Breast epithelium (tissue), 4 donors: ENCODE data around the gene FARP1. TPM values are rescaled to one million over a fixed set of nuclear protein-coding genes. Genes with fewer than 3 reads are reported as not detected.

ENCODE experiments used
- DNase-seq, 2 donors: peaks; one replicate each; pipeline ENCODE4 v3.0.0-alpha.2; 2019; ENCODE audit warnings: low spot score in 2 of 2
- H3K27ac ChIP-seq, 2 donors: fragments of 200-600 bp; sonication (generic) in 1 of 2; one replicate each; pipeline ENCODE4 v1.5.1; 2016 to 2019; ENCODE audit warnings: mild to moderate bottlenecking in 1 of 2
- H3K27me3 ChIP-seq, 2 donors: fragments of 200-600 bp; sonication (generic) in 1 of 2; one replicate each; pipeline versions ENCODE4 v1.5.1 to v1.6.0; 2017 to 2019; ENCODE audit warnings: control low read depth in 1 of 2, mild to moderate bottlenecking in 1 of 2
- H3K36me3 ChIP-seq: fragments of 200-600 bp; one replicate; pipeline ENCODE4 v1.5.1; 2019
- H3K4me1 ChIP-seq, 2 donors: fragments of 200-600 bp; sonication (generic); one replicate each; pipeline ENCODE4 v1.5.1; 2016 to 2019; ENCODE audit warnings: control low read depth in 1 of 2
- H3K4me3 ChIP-seq, 3 donors: fragments of 200-600 bp; sonication (generic); 1 replicate in 2 of 3; 2 replicates in 1 of 3; pipeline ENCODE4 v1.5.1; 2016 to 2019; ENCODE audit warnings: mild to moderate bottlenecking in 3 of 3, moderate library complexity in 2 of 3
- H3K9me3 ChIP-seq, 2 donors: fragments of 200-600 bp; sonication (generic) in 1 of 2; one replicate each; pipeline ENCODE4 v1.5.1; 2016 to 2019; ENCODE audit warnings: control low read depth in 1 of 2
- CTCF ChIP-seq, 3 donors: fragments of 450-650 bp; IDR thresholded peaks; one replicate each; pipeline ENCODE4 v1.5.1; 2016 to 2017; ENCODE audit warnings: antibody characterized with exemption in 3 of 3, mild to moderate bottlenecking in 3 of 3, moderate library complexity in 3 of 3
- POLR2A ChIP-seq: fragments of 450-650 bp; IDR thresholded peaks from one replicate; pipeline ENCODE4 v1.6.1; 2016; ENCODE audit warnings: antibody characterized with exemption, mild to moderate bottlenecking, moderate library complexity
- POLR2AphosphoS5 ChIP-seq, 3 donors: sonication (generic); formaldehyde crosslinking; IDR thresholded peaks; one replicate each; pipeline ENCODE4 v1.6.1; 2017; ENCODE audit warnings: antibody characterized with exemption in 3 of 3
- intact Hi-C: fragments of 100-400 bp; cut with DNase I; formaldehyde crosslinking; loops from one replicate; pipeline ENCODE4 v1.15.1; 2023; ENCODE audit warnings: low total_unique reads
- total RNA-seq, 3 donors: library from RNA; depleted of rRNA; stranded (reverse); fragments of >200 nt; gene quantifications; one replicate each; pipeline ENCODE4 v1.1.0, GENCODE V29; 2016

Gene FARP1
- total RNA-seq, 3 donors from 2014 or later = 29.8 to 97.3 (median 80.1) TPM

- H3K36me3 ChIP-seq = no peaks in the 10 kb centered on the region
- TF ChIP-seq POLR2AphosphoS5 (IDR thresholded peaks at IDR 0.05) (no peak), POLR2A (no peak), CTCF (IDR thresholded peaks at IDR 0.05) (no peak)
- intact Hi-C loops = loop anchor here (10.0 kb wide), 1 partner anchor 1586 kb away; no protein-coding TSS in a partner anchor
- H3K4me1 ChIP-seq = no peaks in the 10 kb centered on the region
- H3K4me3 ChIP-seq = no peak overlapping the region
- H3K9me3 ChIP-seq = no peaks in the 10 kb centered on the region
- H3K27me3 ChIP-seq = no peaks in the 10 kb centered on the region
- H3K27ac ChIP-seq = no peak overlapping the region
- no peak for DNase-seq
Measured at GRCh38 chr13:98188544-98189166, 45.8 kb downstream of the FARP1 start.

GRCh38 chr13:98189841-98190505, 47.1 kb downstream of the FARP1 start:
- intact Hi-C loops = loop anchor here (10.0 kb wide), 1 partner anchor 1585 kb away; no protein-coding TSS in a partner anchor
- H3K4me1 ChIP-seq = no peaks in the 10 kb centered on the region
- no peaks in the 10 kb centered on the region for H3K27me3 ChIP-seq
- TF ChIP-seq POLR2AphosphoS5 (IDR thresholded peaks at IDR 0.05) = no peak
- TF ChIP-seq POLR2A = no peak
- H3K4me3 ChIP-seq = no peak overlapping the region
- no peaks in the 10 kb centered on the region for H3K36me3 ChIP-seq
- no peak overlapping the region for H3K27ac ChIP-seq
- no peaks in the 10 kb centered on the region for H3K9me3 ChIP-seq
- DNase-seq = no peak

- intact Hi-C loops = no loop called here
- H3K4me1 ChIP-seq = no peaks in the 10 kb centered on the region
- TF ChIP-seq POLR2AphosphoS5 (IDR thresholded peaks at IDR 0.05) (no peak), CTCF (IDR thresholded peaks at IDR 0.05) (no peak), POLR2A (no peak)
- H3K27ac ChIP-seq = no peak overlapping the region
- H3K9me3 ChIP-seq = no peaks in the 10 kb centered on the region
- no peak for DNase-seq
- no peak overlapping the region for H3K4me3 ChIP-seq
- no peaks in the 10 kb centered on the region for H3K27me3 ChIP-seq
- no peaks in the 10 kb centered on the region for H3K36me3 ChIP-seq
Measured at GRCh38 chr13:98190889-98191444, 48.1 kb downstream of the FARP1 start.

- no peak for DNase-seq
- no peaks in the 10 kb centered on the region for H3K4me1 ChIP-seq
Measured at GRCh38 chr13:98192008-98192407, 49.1 kb downstream of the FARP1 start.

More at GRCh38 chr13:98192008-98192407, 49.1 kb downstream of the FARP1 start:
- Histone ChIP-seq H3K27me3 (no peaks in the 10 kb centered on the region), H3K36me3 (no peaks in the 10 kb centered on the region), H3K27ac (no peak overlapping the region), H3K9me3 (no peaks in the 10 kb centered on the region), H3K4me3 (no peak overlapping the region)
- TF ChIP-seq POLR2A = no peak
- TF ChIP-seq CTCF (IDR thresholded peaks at IDR 0.05) = no peak
- no peak for TF ChIP-seq POLR2AphosphoS5 (IDR thresholded peaks at IDR 0.05)
- intact Hi-C loops = no loop called here
